Left kidney (tissue), 2 donors: ENCODE results near the gene SLC2A6. TPM values are rescaled to one million over a fixed set of nuclear protein-coding genes. Genes with fewer than 3 reads are reported as not detected.
"Not testable (repeated sequence)": the region's sequence is repeated elsewhere in the genome, so short reads cannot be mapped to it uniquely, and the experiment has no call there.

Experiments
- DNase-seq: peaks from one replicate; pipeline ENCODE4 v3.0.0-alpha.2; 2013
- polyA plus RNA-seq: library from polyadenylated mRNA; unstranded; fragments of 120-200 nt; gene quantifications from one replicate; pipeline ENCODE4 v1.2.1, GENCODE V29; 2013; ENCODE audit not compliant: insufficient read length

The SLC2A6 gene
- polyA plus RNA-seq, 1 donor: 1.0 TPM

DNA sequence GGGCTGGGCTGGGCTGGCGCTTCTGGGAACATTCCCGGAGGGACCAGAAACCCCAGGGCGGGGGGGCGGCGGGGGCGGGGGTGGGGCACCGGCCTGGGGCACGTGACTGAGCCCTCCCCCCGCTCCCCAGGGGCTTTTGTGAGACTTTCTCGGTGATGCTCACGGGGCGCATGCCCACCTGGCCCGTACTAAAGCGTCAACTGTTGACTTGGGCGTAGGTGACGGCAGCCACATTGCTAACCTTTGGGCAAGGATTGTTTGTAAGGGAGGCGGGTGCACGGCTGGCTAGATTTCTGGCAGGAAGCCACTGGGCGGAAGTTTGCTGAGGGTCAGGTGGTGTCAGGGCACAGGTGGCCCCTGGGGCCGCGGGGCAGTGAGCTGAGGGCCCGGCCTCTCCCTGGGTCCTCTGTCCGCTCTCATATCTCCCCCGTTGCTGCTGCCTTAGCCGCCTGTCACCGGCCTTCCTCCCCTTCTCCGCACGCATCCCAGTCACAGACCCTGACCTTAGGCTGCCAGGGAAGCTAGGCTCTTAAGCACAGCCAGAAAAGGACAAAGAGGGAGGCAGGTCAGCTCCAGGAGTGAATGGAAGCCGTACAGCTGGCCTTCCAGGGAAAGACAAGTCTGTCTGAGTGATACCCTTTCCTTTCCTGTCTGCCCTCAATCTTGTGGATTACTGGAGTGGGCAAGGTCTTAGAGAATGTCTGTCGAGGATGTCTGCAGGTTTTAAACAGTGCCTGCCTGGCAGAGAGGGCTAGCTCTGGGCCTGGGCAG is 18.3 kb downstream of the SLC2A6 start:
- DNase-seq: peak; percentile 40

GRCh38 chr9:133459476-133460404 is 19.2 kb downstream of the SLC2A6 start, which contains the start of gene CACFD1:
TSS of gene CACFD1 (plus strand) at chr9:133459978. CDS start at chr9:133460067, 89 bp downstream.
- DNase-seq: peak; percentile 95

DNA sequence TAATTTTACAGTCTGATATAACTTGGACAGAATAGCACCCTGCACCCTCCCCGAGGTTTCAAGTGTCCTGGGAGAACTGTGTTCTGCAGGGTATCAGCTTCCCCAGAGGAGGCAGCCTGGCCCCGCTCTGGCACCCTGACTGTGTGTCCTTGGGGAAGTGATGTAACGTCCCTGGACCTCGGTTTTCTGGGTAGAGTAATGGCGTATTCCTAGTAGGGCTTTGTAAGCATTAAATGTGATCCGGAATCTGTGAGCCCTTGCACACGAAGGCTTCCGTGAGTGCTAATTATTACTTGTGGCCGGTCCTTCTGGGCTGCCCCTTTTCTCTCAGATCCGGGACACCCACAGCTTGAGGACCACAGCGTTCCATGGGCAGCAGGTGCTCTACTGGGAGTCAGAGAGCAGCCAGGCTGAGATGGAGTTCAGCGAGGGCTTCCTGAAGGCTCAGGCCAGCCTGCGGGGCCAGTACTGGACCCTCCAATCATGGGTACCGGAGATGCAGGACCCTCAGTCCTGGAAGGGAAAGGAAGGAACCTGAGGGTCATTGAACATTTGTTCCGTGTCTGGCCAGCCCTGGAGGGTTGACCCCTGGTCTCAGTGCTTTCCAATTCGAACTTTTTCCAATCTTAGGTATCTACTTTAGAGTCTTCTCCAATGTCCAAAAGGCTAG is 20.1 kb downstream of the SLC2A6 start:
- DNase-seq: no peak

GRCh38 chr9:133457748-133458147 is 21.2 kb downstream of the SLC2A6 start:
- DNase-seq: no peak

GRCh38 chr9:133457233-133457632 is 21.7 kb downstream of the SLC2A6 start:
- DNase-seq: no peak

GRCh38 chr9:133456409-133456808 is 22.5 kb downstream of the SLC2A6 start:
- DNase-seq: no peak

GRCh38 chr9:133455936-133456335 is 23.0 kb downstream of the SLC2A6 start:
- no peak for DNase-seq

GRCh38 chr9:133454943-133455673 is 23.8 kb downstream of the SLC2A6 start:
- no peak for DNase-seq

- no peak for DNase-seq
Observed at GRCh38 chr9:133454325-133454724, 24.6 kb downstream of the SLC2A6 start.

GRCh38 chr9:133453651-133454050 is 25.2 kb downstream of the SLC2A6 start:
- DNase-seq: no peak

- DNase-seq: no peak
Observed at GRCh38 chr9:133452562-133452961, 26.3 kb downstream of the SLC2A6 start.

GRCh38 chr9:133451865-133452264 is 27.0 kb downstream of the SLC2A6 start:
- not testable (repeated sequence) for DNase-seq

GRCh38 chr9:133449760-133450159 is 29.1 kb downstream of the SLC2A6 start:
- no peak for DNase-seq

GRCh38 chr9:133448487-133448972 is 30.4 kb downstream of the SLC2A6 start:
- no peak for DNase-seq

DNA sequence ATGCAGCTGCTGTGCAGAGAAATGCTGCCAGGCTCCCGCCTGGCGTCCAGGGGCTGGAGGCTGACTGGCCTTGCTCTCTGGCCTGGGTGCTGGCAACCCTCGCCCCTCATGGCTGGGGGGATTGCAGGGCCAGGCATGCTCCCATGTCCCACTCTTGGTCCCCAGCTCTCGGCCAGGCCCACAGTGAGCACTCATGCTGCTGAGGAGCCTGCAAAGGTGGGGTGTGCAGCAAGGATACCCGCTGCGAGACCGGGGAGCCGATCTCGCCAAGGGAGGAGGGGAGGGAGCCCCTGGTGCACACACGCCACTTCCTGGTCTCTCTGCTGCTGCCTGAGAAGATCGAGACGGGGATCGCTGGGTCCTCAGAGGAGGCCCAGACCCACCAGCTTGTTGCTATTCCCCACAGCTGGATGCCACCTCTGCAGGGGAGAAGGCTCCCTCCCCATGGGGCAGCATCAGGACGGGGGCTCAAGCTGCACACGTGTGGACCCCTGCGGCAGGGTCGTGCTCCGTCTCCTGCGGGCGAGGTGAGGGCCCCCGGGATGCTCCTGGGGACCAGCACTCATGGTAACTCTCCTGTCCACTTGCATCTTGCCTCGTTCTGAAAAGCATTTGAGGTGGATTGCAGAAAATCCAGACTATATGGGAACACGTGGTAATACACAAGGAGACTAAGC is 33.5 kb downstream of the SLC2A6 start:
- no peak for DNase-seq

GRCh38 chr9:133443982-133444381 is 34.9 kb downstream of the SLC2A6 start:
- DNase-seq: no peak

DNA sequence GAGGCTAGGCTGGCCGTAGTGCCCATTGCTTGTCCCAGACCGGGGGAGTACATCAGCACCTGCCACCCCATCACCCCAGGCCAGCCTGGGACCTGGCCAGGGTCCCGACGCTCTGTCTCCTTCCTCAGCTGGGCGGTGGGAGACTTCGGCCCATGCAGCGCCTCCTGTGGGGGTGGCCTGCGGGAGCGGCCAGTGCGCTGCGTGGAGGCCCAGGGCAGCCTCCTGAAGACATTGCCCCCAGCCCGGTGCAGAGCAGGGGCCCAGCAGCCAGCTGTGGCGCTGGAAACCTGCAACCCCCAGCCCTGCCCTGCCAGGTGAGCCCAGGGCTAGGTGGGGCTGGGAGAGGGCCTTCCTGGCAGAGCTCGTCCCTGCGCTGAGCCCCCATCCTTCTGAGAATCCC is 35.7 kb downstream of the SLC2A6 start:
- no peak for DNase-seq

DNA sequence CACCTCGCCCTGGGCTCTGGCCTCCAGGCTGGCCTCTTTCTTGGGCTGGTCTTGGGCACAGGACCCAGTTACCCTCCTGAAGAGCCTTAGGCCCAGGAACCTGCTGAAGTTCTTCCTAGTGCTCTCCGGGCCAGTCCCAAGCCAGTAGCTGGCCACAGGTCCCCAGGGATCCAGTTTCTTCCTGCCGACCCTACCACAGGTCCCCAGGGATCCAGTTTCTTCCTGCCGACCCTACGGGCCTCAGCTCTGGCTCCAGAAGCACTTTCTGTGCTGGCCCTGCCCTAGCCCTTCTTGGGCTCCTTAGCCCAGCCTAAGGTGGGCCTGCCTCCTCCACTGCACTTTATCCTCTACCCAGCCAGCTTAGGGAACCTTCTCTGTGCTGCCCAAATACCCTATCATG is 37.3 kb downstream of the SLC2A6 start:
- no peak for DNase-seq

- no peak for DNase-seq
Observed at GRCh38 chr9:133440874-133441273, 38.0 kb downstream of the SLC2A6 start.

DNA sequence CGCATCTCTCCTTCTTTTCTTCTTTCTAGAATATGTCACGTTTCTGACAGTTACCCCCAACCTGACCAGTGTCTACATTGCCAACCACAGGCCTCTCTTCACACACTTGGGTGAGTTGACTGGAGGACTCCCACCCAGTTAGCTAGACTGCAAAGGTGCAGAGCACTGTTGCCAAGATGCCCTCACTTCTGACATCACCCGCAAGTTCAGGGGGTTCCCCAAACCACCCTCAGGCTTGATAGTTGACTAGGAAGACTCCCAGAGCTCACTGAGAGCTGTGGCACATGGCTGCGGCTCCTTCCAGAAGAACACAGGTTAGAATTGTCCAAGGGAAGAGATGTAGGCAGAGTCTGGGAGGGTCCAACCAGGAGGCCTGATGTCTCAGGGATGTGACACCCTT is 39.6 kb downstream of the SLC2A6 start:
- no peak for DNase-seq
